Measurements from ENCODE around the gene PPP2R2B.

- TF ChIP-seq, protein P1, sequence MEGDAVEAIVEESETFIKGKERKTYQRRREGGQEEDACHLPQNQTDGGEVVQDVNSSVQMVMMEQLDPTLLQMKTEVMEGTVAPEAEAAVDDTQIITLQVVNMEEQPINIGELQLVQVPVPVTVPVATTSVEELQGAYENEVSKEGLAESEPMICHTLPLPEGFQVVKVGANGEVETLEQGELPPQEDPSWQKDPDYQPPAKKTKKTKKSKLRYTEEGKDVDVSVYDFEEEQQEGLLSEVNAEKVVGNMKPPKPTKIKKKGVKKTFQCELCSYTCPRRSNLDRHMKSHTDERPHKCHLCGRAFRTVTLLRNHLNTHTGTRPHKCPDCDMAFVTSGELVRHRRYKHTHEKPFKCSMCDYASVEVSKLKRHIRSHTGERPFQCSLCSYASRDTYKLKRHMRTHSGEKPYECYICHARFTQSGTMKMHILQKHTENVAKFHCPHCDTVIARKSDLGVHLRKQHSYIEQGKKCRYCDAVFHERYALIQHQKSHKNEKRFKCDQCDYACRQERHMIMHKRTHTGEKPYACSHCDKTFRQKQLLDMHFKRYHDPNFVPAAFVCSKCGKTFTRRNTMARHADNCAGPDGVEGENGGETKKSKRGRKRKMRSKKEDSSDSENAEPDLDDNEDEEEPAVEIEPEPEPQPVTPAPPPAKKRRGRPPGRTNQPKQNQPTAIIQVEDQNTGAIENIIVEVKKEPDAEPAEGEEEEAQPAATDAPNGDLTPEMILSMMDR (IDR thresholded peaks at IDR 0.05) = no peak
- TF ChIP-seq POLR2AphosphoS5 (IDR thresholded peaks at IDR 0.05) (no peak), POLR2A (IDR thresholded peaks at IDR 0.05) (no peak), EP300 (IDR thresholded peaks at IDR 0.05; ENCODE audit: low read depth) (no peak)
Measured at GRCh38 chr5:146672866-146673265, 205.7 kb downstream of the PPP2R2B start.

Measured in transverse colon (tissue), 4 donors.